Measurements from ENCODE around the gene ASPSCR1.

Gene ASPSCR1

GRCh38 chr17:81947189-81947588 lies 30.2 kb upstream of the ASPSCR1 start, which contains the start of gene MYADML2 (continued):
- TF ChIP-seq, protein P1, sequence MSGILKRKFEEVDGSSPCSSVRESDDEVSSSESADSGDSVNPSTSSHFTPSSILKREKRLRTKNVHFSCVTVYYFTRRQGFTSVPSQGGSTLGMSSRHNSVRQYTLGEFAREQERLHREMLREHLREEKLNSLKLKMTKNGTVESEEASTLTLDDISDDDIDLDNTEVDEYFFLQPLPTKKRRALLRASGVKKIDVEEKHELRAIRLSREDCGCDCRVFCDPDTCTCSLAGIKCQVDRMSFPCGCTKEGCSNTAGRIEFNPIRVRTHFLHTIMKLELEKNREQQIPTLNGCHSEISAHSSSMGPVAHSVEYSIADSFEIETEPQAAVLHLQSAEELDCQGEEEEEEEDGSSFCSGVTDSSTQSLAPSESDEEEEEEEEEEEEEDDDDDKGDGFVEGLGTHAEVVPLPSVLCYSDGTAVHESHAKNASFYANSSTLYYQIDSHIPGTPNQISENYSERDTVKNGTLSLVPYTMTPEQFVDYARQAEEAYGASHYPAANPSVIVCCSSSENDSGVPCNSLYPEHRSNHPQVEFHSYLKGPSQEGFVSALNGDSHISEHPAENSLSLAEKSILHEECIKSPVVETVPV (CRISPR knock-in tag; IDR thresholded peaks at IDR 0.05): no peak
- no peak for TF ChIP-seq ESRRG (CRISPR knock-in tag; IDR thresholded peaks at IDR 0.05)
- TF ChIP-seq PPARA (CRISPR knock-in tag; IDR thresholded peaks at IDR 0.05; ENCODE audit: borderline replicate concordance): no peak

DNA sequence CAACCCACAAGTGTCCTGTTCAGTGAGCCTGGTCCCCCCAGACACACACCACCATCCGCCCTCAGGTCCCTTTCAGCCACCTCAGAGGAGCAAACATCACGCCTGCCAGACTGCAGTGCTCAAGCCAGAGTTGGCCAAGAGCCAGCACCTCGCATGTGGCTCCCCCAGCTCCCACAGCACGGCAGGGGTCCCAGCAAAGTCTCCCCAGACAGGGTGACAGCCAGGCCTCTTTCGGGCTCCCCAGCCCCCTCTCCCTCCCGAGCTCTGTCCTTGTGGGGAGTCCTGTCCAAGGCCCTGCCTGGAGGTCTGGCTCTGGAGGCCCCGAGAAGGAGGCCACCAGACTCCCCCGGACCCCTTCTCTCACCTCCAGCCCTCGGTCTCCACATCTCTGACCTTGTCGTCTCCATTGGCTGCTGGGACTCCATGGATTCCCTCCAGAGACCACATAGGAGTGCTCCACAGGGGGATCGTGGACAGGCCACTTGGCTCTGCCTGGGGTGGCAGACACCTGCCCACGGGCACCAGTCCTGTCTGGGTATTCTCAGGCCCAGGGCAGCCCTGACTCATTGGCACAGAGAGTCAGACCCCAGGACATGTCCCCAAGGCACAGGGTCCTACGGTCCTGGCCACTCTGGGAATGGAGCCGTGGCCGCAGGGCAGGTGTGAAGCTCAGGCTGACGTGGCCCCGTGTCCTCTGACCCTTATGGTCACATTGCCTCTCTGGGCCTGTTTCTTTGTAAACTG lies 28.6 kb upstream of the ASPSCR1 start:
- TF ChIP-seq CSDC2 (CRISPR knock-in tag; IDR thresholded peaks at IDR 0.05): no peak
- TF ChIP-seq RARB (CRISPR knock-in tag; IDR thresholded peaks at IDR 0.05): no peak
- no peak for TF ChIP-seq GLIS3 (CRISPR knock-in tag; IDR thresholded peaks at IDR 0.05)
- no peak for TF ChIP-seq ZFP3 (CRISPR knock-in tag; IDR thresholded peaks at IDR 0.05)
- TF ChIP-seq TSHZ2 (CRISPR knock-in tag; IDR thresholded peaks at IDR 0.05): no peak
- TF ChIP-seq BACH2 (CRISPR knock-in tag; IDR thresholded peaks at IDR 0.05; ENCODE audit: borderline replicate concordance): no peak
- no peak for TF ChIP-seq SNAI2 (CRISPR knock-in tag; IDR thresholded peaks at IDR 0.05)
- no peak for TF ChIP-seq OSR1 (CRISPR knock-in tag; IDR thresholded peaks at IDR 0.05)
- no peak for TF ChIP-seq ZFP30 (CRISPR knock-in tag; IDR thresholded peaks at IDR 0.05)
- ATAC-seq: no peak

- TF ChIP-seq RARB (CRISPR knock-in tag; IDR thresholded peaks at IDR 0.05): no peak
- TF ChIP-seq ZFP30 (CRISPR knock-in tag; IDR thresholded peaks at IDR 0.05): no peak
- no peak for ATAC-seq
These were observed 26.9 kb upstream of the ASPSCR1 start for GRCh38 chr17:81950501-81950900.

GRCh38 chr17:81951785-81952684 lies 25.4 kb upstream of the ASPSCR1 start:
- TF ChIP-seq SNAI2 (CRISPR knock-in tag; IDR thresholded peaks at IDR 0.05) (no peak), OSR1 (CRISPR knock-in tag; IDR thresholded peaks at IDR 0.05) (no peak), ISL1 (CRISPR knock-in tag; IDR thresholded peaks at IDR 0.05) (no peak), ARNTL (CRISPR knock-in tag; IDR thresholded peaks at IDR 0.05; ENCODE audit: borderline replicate concordance, low read depth) (no peak), RARB (CRISPR knock-in tag; IDR thresholded peaks at IDR 0.05) (no peak), ZFP3 (CRISPR knock-in tag; IDR thresholded peaks at IDR 0.05) (no peak), ESRRG (CRISPR knock-in tag; IDR thresholded peaks at IDR 0.05) (no peak), TSHZ2 (CRISPR knock-in tag; IDR thresholded peaks at IDR 0.05) (no peak), ZFP30 (CRISPR knock-in tag; IDR thresholded peaks at IDR 0.05) (no peak), GLIS3 (CRISPR knock-in tag; IDR thresholded peaks at IDR 0.05) (no peak), ZNF565 (CRISPR knock-in tag; conservative IDR thresholded peaks at IDR 0.05; ENCODE audit: low read depth) (no peak), PATZ1 (CRISPR knock-in tag; IDR thresholded peaks at IDR 0.05; ENCODE audit: borderline replicate concordance) (no peak)
- TF ChIP-seq, protein P1 (CRISPR knock-in tag; IDR thresholded peaks at IDR 0.05): no peak
- TF ChIP-seq, protein P2, sequence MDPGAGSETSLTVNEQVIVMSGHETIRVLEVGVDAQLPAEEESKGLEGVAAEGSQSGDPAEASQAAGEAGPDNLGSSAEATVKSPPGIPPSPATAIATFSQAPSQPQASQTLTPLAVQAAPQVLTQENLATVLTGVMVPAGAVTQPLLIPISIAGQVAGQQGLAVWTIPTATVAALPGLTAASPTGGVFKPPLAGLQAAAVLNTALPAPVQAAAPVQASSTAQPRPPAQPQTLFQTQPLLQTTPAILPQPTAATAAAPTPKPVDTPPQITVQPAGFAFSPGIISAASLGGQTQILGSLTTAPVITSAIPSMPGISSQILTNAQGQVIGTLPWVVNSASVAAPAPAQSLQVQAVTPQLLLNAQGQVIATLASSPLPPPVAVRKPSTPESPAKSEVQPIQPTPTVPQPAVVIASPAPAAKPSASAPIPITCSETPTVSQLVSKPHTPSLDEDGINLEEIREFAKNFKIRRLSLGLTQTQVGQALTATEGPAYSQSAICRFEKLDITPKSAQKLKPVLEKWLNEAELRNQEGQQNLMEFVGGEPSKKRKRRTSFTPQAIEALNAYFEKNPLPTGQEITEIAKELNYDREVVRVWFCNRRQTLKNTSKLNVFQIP (CRISPR knock-in tag; IDR thresholded peaks at IDR 0.05; ENCODE audit: borderline replicate concordance, low read depth): no peak
- ATAC-seq: no peak
